ENCODE data around the gene MIPOL1. TPM values are rescaled to one million over a fixed set of nuclear protein-coding genes. Genes with fewer than 3 reads are reported as not detected.

The MIPOL1 gene
- total and polyA plus RNA-seq, 10 donors: 0.50 to 15.5 (median 7.3) TPM

GRCh38 chr14:37329189-37330001, 131.7 kb downstream of the MIPOL1 start:
- no peak overlapping the region for H3K27ac ChIP-seq
- WGBS, 5 donors: 66 to 76% (median 75%) methylated on average over 2 of the region's 2 CpGs
- no peak for DNase-seq

GRCh38 chr14:37330910-37331309, 133.2 kb downstream of the MIPOL1 start:
- H3K27me3 ChIP-seq (replicated peaks in 1 of 7): no peaks in the 10 kb centered on the region
- H3K4me3 ChIP-seq: no peak overlapping the region
- no peaks in the 10 kb centered on the region for H3K36me3 ChIP-seq
- H3K4me1 ChIP-seq: no peaks in the 10 kb centered on the region
- no peak for DNase-seq
- intact Hi-C loops (cut with DNase I; ENCODE audit: low total_unique reads): no loop called here
- peaks cover 0 to 27% (median 14%) of the 10 kb centered on the region in 8 donors for H3K9me3 ChIP-seq
- TF ChIP-seq CTCF (IDR thresholded peaks at IDR 0.05 in 8 of 11, conservative IDR thresholded peaks at IDR 0.05 in 3 of 11): no peak
- TF ChIP-seq POLR2A (IDR thresholded peaks at IDR 0.05): no peak
- no peak for TF ChIP-seq POLR2AphosphoS5 (IDR thresholded peaks at IDR 0.05)
- no peak overlapping the region for H3K27ac ChIP-seq

More at GRCh38 chr14:37329189-37330001, 131.7 kb downstream of the MIPOL1 start:
- Histone ChIP-seq H3K36me3 (no peaks in the 10 kb centered on the region), H3K9me3 (peaks cover 0 to 33% (median 14%) of the 10 kb centered on the region in 8 donors), H3K4me3 (no peak overlapping the region), H3K4me1 (no peaks in the 10 kb centered on the region), H3K27me3 (replicated peaks in 1 of 7) (no peaks in the 10 kb centered on the region)
- no peak for TF ChIP-seq CTCF (IDR thresholded peaks at IDR 0.05 in 8 of 11, conservative IDR thresholded peaks at IDR 0.05 in 3 of 11)
- TF ChIP-seq POLR2A (IDR thresholded peaks at IDR 0.05): no peak
- no peak for TF ChIP-seq POLR2AphosphoS5 (IDR thresholded peaks at IDR 0.05)
- intact Hi-C loops (cut with DNase I; ENCODE audit: low total_unique reads): no loop called here

GRCh38 chr14:37340353-37340752, 142.6 kb downstream of the MIPOL1 start:
- WGBS, 5 donors: 77 to 90% (median 84%) methylated on average over 4 of the region's 4 CpGs
- no peaks in the 10 kb centered on the region for H3K4me1 ChIP-seq
- no peaks in the 10 kb centered on the region for H3K36me3 ChIP-seq
- H3K27ac ChIP-seq: no peak overlapping the region
- intact Hi-C loops (cut with DNase I; ENCODE audit: low total_unique reads): no loop called here
- H3K9me3 ChIP-seq: peaks cover 0 to 10% (median 0%) of the 10 kb centered on the region in 8 donors
- no peaks in the 10 kb centered on the region for H3K27me3 ChIP-seq (replicated peaks in 1 of 7)
- H3K4me3 ChIP-seq: no peak overlapping the region
- TF ChIP-seq CTCF (IDR thresholded peaks at IDR 0.05 in 8 of 11, conservative IDR thresholded peaks at IDR 0.05 in 3 of 11) (no peak), POLR2AphosphoS5 (IDR thresholded peaks at IDR 0.05) (no peak), POLR2A (IDR thresholded peaks at IDR 0.05) (no peak)
- DNase-seq: no peak

- TF ChIP-seq POLR2A (IDR thresholded peaks at IDR 0.05): no peak
- TF ChIP-seq CTCF (IDR thresholded peaks at IDR 0.05 in 8 of 11, conservative IDR thresholded peaks at IDR 0.05 in 3 of 11): no peak
- TF ChIP-seq POLR2AphosphoS5 (IDR thresholded peaks at IDR 0.05): no peak
- intact Hi-C loops (cut with DNase I; ENCODE audit: low total_unique reads): no loop called here
- H3K4me1 ChIP-seq: no peaks in the 10 kb centered on the region
- DNase-seq: no peak
- H3K4me3 ChIP-seq: no peak overlapping the region
- peaks cover 0 to 26% (median 8%) of the 10 kb centered on the region in 8 donors for H3K9me3 ChIP-seq
- H3K36me3 ChIP-seq: no peaks in the 10 kb centered on the region
- 68 to 77% (median 73%) methylated on average over 3 of the region's 3 CpGs for WGBS, 5 donors
- H3K27ac ChIP-seq: no peak overlapping the region
- H3K27me3 ChIP-seq (replicated peaks in 1 of 7): no peaks in the 10 kb centered on the region
Measured at GRCh38 chr14:37343307-37344094, 145.8 kb downstream of the MIPOL1 start.
